ENCODE results near the gene C11orf24.

- TF ChIP-seq, protein P1, sequence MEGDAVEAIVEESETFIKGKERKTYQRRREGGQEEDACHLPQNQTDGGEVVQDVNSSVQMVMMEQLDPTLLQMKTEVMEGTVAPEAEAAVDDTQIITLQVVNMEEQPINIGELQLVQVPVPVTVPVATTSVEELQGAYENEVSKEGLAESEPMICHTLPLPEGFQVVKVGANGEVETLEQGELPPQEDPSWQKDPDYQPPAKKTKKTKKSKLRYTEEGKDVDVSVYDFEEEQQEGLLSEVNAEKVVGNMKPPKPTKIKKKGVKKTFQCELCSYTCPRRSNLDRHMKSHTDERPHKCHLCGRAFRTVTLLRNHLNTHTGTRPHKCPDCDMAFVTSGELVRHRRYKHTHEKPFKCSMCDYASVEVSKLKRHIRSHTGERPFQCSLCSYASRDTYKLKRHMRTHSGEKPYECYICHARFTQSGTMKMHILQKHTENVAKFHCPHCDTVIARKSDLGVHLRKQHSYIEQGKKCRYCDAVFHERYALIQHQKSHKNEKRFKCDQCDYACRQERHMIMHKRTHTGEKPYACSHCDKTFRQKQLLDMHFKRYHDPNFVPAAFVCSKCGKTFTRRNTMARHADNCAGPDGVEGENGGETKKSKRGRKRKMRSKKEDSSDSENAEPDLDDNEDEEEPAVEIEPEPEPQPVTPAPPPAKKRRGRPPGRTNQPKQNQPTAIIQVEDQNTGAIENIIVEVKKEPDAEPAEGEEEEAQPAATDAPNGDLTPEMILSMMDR (IDR thresholded peaks at IDR 0.05; ENCODE audit: low read length): no peak
- TF ChIP-seq EZH2phosphoT487 (IDR thresholded peaks at IDR 0.05; ENCODE audit: low read length): no peak
- TF ChIP-seq EZH2 (optimal IDR thresholded peaks at IDR 0.05; ENCODE audit: low read depth, low read length): no peak
Measured at GRCh38 chr11:68215087-68215445, 56.7 kb downstream of the C11orf24 start.
